Peyer's patch (tissue), 4 donors: ENCODE results near the gene PTPRS.

Experiments used
- CTCF ChIP-seq, 6 experiments: fragments of 450-650 bp in 4 of 6; fragments of 200-600 bp in 2 of 6; sonication (generic) in 1 of 6; IDR thresholded peaks; one replicate each; pipeline ENCODE4 v1.5.1; 2017 to 2019; ENCODE audit warnings: antibody characterized with exemption in 6 of 6, mild to moderate bottlenecking in 3 of 6, moderate library complexity in 1 of 6
- POLR2A ChIP-seq, 2 donors: fragments of 450-650 bp; IDR thresholded peaks; one replicate each; pipeline ENCODE4 v1.5.1; 2017; ENCODE audit warnings: antibody characterized with exemption in 2 of 2, mild to moderate bottlenecking in 2 of 2, moderate library complexity in 2 of 2

DNA sequence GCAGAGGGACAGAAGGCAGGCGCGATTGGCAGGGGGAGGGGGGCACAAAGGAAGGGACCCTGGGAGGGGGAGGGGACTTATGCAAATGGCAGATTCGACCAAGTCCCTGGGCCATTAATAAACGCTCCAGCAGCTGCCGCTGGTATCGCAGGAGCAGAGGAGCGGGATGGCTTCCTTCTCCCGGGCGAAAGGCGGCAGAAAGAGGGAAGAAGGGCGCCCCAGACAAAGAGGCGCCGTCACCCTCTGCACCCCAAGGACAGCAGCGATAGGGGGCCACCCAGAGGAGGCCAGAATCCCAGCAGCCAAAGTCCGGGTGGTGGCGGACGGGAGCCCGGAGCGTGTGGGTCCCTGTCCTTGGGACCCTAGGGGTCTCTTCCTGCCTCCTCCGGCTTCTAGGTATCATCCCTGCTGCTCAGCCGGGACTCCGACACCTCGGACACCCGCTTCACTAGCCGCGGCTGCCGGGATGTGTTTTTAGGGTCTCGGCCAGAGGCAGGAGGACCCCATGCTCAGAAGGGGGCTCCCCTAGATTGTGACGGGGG lies 1.9 kb downstream of the PTPRS start:
- TF ChIP-seq CTCF (IDR thresholded peaks at IDR 0.05) (no peak), POLR2A (IDR thresholded peaks at IDR 0.05) (no peak)
